Measurements from ENCODE around the gene SCD5. TPM values are rescaled to one million over a fixed set of nuclear protein-coding genes. Genes with fewer than 3 reads are reported as not detected.

Gene SCD5
- total and polyA plus RNA-seq, 2 of the 8 experiments (the other 6 are each of a cell fraction or from before 2014, with no cell fraction given) = 0.92 to 1.2 TPM

- no peak for TF ChIP-seq CTBP2 (IDR thresholded peaks at IDR 0.05; ENCODE audit: borderline replicate concordance, insufficient read depth, insufficient read length, low read length)
- TF ChIP-seq JUND (IDR thresholded peaks at IDR 0.05; ENCODE audit: low read length) = no peak
Observed at GRCh38 chr4:82677327-82677726, 121.3 kb downstream of the SCD5 start (continued).
